H1 (cell line): ENCODE data around the gene NAP1L2. TPM values are rescaled to one million over a fixed set of nuclear protein-coding genes. Genes with fewer than 3 reads are reported as not detected.

ENCODE experiments used
- CTCF ChIA-PET: fragments of 300-600 bp; sonication (Branson Sonifier 250); formaldehyde crosslinking; loops from one replicate; lab custom pipeline; 2021; ENCODE audit not compliant: partially characterized antibody; lab: Charles Lee
- POLR2A ChIA-PET: fragments of 300-600 bp; sonication (Branson Sonifier 250); formaldehyde crosslinking; loops from one replicate; lab custom pipeline; 2021; ENCODE audit warnings: inconsistent platforms; ENCODE audit not compliant: partially characterized antibody; lab: Charles Lee
- DNase-seq, 2 experiments: peaks; one replicate each; pipeline versions ENCODE4 v3.0.0 to v3.0.0-alpha.2; 2010 to 2022; ENCODE audit warnings: low spot score in 2 of 2, low read depth in 1 of 2, mixed read lengths in 1 of 2
- FAIRE-seq: peaks from 2 replicates; lab custom pipeline; 2011; peaks lifted over from hg19 to GRCh38; lab: Jason Lieb, UNC
- H2AFZ ChIP-seq: 2 replicates; pipeline ENCODE4 v1.8.1; 2012; ENCODE audit warnings: low read length, inconsistent platforms
- H2AK5ac ChIP-seq: 2 replicates; pipeline ENCODE4 v1.6.1; 2013; ENCODE audit warnings: low read depth, low read length
- H2BK120ac ChIP-seq: replicated peaks from 2 replicates; pipeline ENCODE3; 2013; ENCODE audit warnings: low read depth, low read length, inconsistent platforms
- H2BK12ac ChIP-seq: 2 replicates; pipeline ENCODE4 v1.6.1; 2013; ENCODE audit warnings: low read depth, low read length
- H2BK15ac ChIP-seq: 2 replicates; pipeline ENCODE4 v1.6.1; 2013; ENCODE audit warnings: low read length
- H2BK20ac ChIP-seq: 2 replicates; pipeline ENCODE4 v1.6.1; 2013; ENCODE audit warnings: low read length
- H2BK5ac ChIP-seq: 2 replicates; pipeline ENCODE4 v1.6.1; 2013; ENCODE audit warnings: low read depth, low read length
- H3K14ac ChIP-seq: 2 replicates; pipeline ENCODE4 v1.6.1; 2013; ENCODE audit warnings: inconsistent platforms; ENCODE audit not compliant: insufficient read length
- H3K18ac ChIP-seq: 2 replicates; pipeline ENCODE4 v1.6.1; 2013; ENCODE audit warnings: low read length; ENCODE audit errors: extremely low read depth
- H3K23ac ChIP-seq: 2 replicates; pipeline ENCODE4 v1.6.1; 2013; ENCODE audit warnings: inconsistent platforms; ENCODE audit not compliant: insufficient read length
- H3K23me2 ChIP-seq: 2 replicates; pipeline ENCODE4 v1.6.1; 2013; ENCODE audit warnings: low read depth, low read length
- H3K27ac ChIP-seq: 2 replicates; pipeline ENCODE4 v1.6.1; 2011; ENCODE audit warnings: low read depth, low read length, inconsistent platforms
- H3K27me3 ChIP-seq, 4 experiments: replicated peaks in 1 of 4; 1 replicate in 1 of 4; 2 replicates in 3 of 4; pipeline versions ENCODE4 v1.6.1 to v1.8.1; 2011 to 2013; ENCODE audit warnings: low read length in 3 of 4, mild to moderate bottlenecking in 3 of 4, inconsistent platforms in 2 of 4, mixed read lengths in 2 of 4, moderate library complexity in 1 of 4; ENCODE audit not compliant: control insufficient read depth in 3 of 4, insufficient read depth in 3 of 4; ENCODE audit errors: extremely low read depth in 1 of 4
- H3K36me3 ChIP-seq, 4 experiments: 2 replicates each; pipeline versions ENCODE4 v1.6.1 to v1.8.1; 2011 to 2013; ENCODE audit warnings: mild to moderate bottlenecking in 4 of 4, low read length in 3 of 4, moderate library complexity in 2 of 4, control low read depth in 1 of 4, inconsistent platforms in 1 of 4; ENCODE audit not compliant: insufficient read depth in 4 of 4, control insufficient read depth in 2 of 4
- H3K4ac ChIP-seq: replicated peaks from 2 replicates; pipeline ENCODE3; 2013; ENCODE audit warnings: low read length, low read depth, mixed read lengths, inconsistent platforms; ENCODE audit not compliant: insufficient read length
- H3K4me1 ChIP-seq, 4 experiments: replicated peaks in 1 of 4; 1 replicate in 1 of 4; 2 replicates in 3 of 4; pipeline versions ENCODE4 v1.6.1 to v1.8.1; 2011 to 2013; ENCODE audit warnings: low read length in 3 of 4, inconsistent platforms in 2 of 4, mixed read lengths in 1 of 4; ENCODE audit not compliant: insufficient read depth in 4 of 4, control insufficient read depth in 3 of 4
- H3K4me2 ChIP-seq, 2 experiments: 2 replicates each; pipeline versions ENCODE4 v1.6.1 to v1.8.1; 2011 to 2013; ENCODE audit warnings: low read depth in 2 of 2, low read length in 2 of 2, control low read depth in 1 of 2, inconsistent platforms in 1 of 2, mild to moderate bottlenecking in 1 of 2; ENCODE audit not compliant: insufficient read depth in 1 of 2
- H3K4me3 ChIP-seq, 4 experiments: fragments of 200-600, 300-600 bp in 1 of 4; sonication (generic), shearing (Covaris generic), sonication (Bioruptor Twin) in 1 of 4; 2 replicates each; pipeline versions ENCODE4 v1.5.1 to v1.8.1; 2011 to 2016; ENCODE audit warnings: low read length in 4 of 4, low read depth in 3 of 4, control low read depth in 2 of 4, inconsistent platforms in 2 of 4, mild to moderate bottlenecking in 2 of 4, mixed read lengths in 1 of 4, moderate library complexity in 1 of 4; ENCODE audit not compliant: insufficient read depth in 2 of 4; ENCODE audit errors: extremely low read depth in 1 of 4
- H3K56ac ChIP-seq: replicated peaks from 2 replicates; pipeline ENCODE3; 2013; ENCODE audit warnings: low read depth, mild to moderate bottlenecking, mixed read lengths, low read length, inconsistent platforms; ENCODE audit not compliant: insufficient read length
- H3K79me1 ChIP-seq: 2 replicates; pipeline ENCODE4 v1.6.1; 2013; ENCODE audit warnings: low read depth, low read length, control low read depth
- H3K79me2 ChIP-seq, 2 experiments: 2 replicates each; pipeline versions ENCODE4 v1.6.1 to v1.8.1; 2012 to 2013; ENCODE audit warnings: low read length in 2 of 2, mild to moderate bottlenecking in 2 of 2, inconsistent platforms in 1 of 2; ENCODE audit not compliant: insufficient read depth in 2 of 2, control insufficient read depth in 1 of 2
- H3K9ac ChIP-seq, 4 experiments: replicated peaks in 1 of 4; 1 replicate in 1 of 4; 2 replicates in 3 of 4; pipeline versions ENCODE4 v1.6.1 to v1.8.1; 2011 to 2013; ENCODE audit warnings: low read depth in 3 of 4, low read length in 3 of 4, control low read depth in 2 of 4, mild to moderate bottlenecking in 2 of 4, moderate library complexity in 2 of 4, inconsistent platforms in 1 of 4; ENCODE audit errors: extremely low read depth in 1 of 4
- H3K9me3 ChIP-seq, 2 experiments: 2 replicates each; pipeline versions ENCODE4 v1.6.1 to v1.8.1; 2012 to 2013; ENCODE audit warnings: mild to moderate bottlenecking in 2 of 2, moderate library complexity in 2 of 2, control low read depth in 1 of 2, inconsistent platforms in 1 of 2, low read depth in 1 of 2, low read length in 1 of 2, mixed read lengths in 1 of 2; ENCODE audit not compliant: insufficient read depth in 2 of 2
- H4K20me1 ChIP-seq, 2 experiments: replicated peaks in 1 of 2; 2 replicates each; pipeline versions ENCODE3 to v1.8.1; 2011 to 2013; ENCODE audit warnings: inconsistent platforms in 2 of 2, low read length in 2 of 2, mild to moderate bottlenecking in 1 of 2; ENCODE audit not compliant: insufficient read depth in 2 of 2, control insufficient read depth in 1 of 2
- H4K5ac ChIP-seq: 2 replicates; pipeline ENCODE4 v1.6.1; 2013; ENCODE audit warnings: low read length, low read depth, mixed read lengths, inconsistent platforms; ENCODE audit not compliant: insufficient read length
- H4K8ac ChIP-seq: 2 replicates; pipeline ENCODE4 v1.8.0; 2013; ENCODE audit warnings: mild to moderate bottlenecking, moderate library complexity, low read length, inconsistent platforms; ENCODE audit not compliant: insufficient read depth; ENCODE audit errors: extremely low read depth
- H4K91ac ChIP-seq: replicated peaks from 2 replicates; pipeline ENCODE3; 2013; ENCODE audit warnings: low read length, mixed read lengths, inconsistent platforms; ENCODE audit not compliant: insufficient read length
- ASH2L ChIP-seq: fragments of 200-600, 300-600 bp; sonication (generic); IDR thresholded peaks from one replicate; pipeline ENCODE4 v1.7.1; 2017; ENCODE audit warnings: low read length
- SRF ChIP-seq: IDR thresholded peaks from 2 replicates; pipeline ENCODE4 v1.6.1; 2011; ENCODE audit warnings: mild to moderate bottlenecking, low read depth, low read length, moderate library complexity
- SUZ12 ChIP-seq: fragments of 200-600 bp; sonication (generic); IDR thresholded peaks from 2 replicates; pipeline ENCODE4 v1.6.1; 2012; ENCODE audit warnings: mild to moderate bottlenecking, inconsistent platforms, low read length, moderate library complexity, mixed read lengths
- WGBS, 2 experiments: shearing (Covaris generic) in 1 of 2; methylation state at CpG; one replicate each; pipeline versions ENCODE4 v1.1.6 to v1.1.7; 2013 to 2015; ENCODE audit warnings: low lambda C conversion rate in 2 of 2, mixed read lengths in 2 of 2, inconsistent platforms in 1 of 2, low coverage in 1 of 2, missing lambda C conversion rate in 1 of 2; ENCODE audit not compliant: insufficient replicate concordance in 2 of 2, insufficient coverage in 1 of 2, insufficient read length in 1 of 2; ENCODE audit errors: extremely low coverage in 1 of 2, missing lambda C conversion rate in 1 of 2; 5-methylcytosine and 5-hydroxymethylcytosine counted together
- polyA plus RNA-seq, 7 experiments: library from polyadenylated mRNA; depleted of rRNA in 3 of 7; stranded (reverse) in 5 of 7; unstranded in 2 of 7; fragments of >200 nt in 5 of 7; fragments of 200-250 nt in 2 of 7; gene quantifications; 1 replicate in 5 of 7; 2 replicates in 1 of 7; 4 replicates in 1 of 7; pipeline versions ENCODE4 v1.2.1 to v1.2.3, GENCODE V29; 2011 to 2013; ENCODE audit warnings: missing spikeins in 2 of 7, mixed read lengths in 2 of 7
- total RNA-seq: library from RNA; stranded (reverse); fragmentation: NEBNext Ultra II Directional; extraction: Animal tissue kit (Norgen Biotek cat#: 25700); gene quantifications from 2 replicates; pipeline ENCODE4 v1.2.1, GENCODE V29; 2021
- TF ChIP-seq, protein P1 (sequence below): IDR thresholded peaks from 2 replicates; pipeline ENCODE4 v1.6.1; 2011; ENCODE audit warnings: low read depth, mild to moderate bottlenecking, low read length; ENCODE audit not compliant: insufficient read depth

The NAP1L2 gene
- total and polyA plus RNA-seq, 2 of the 8 experiments (the other 6 are each of a cell fraction or from before 2014, with no cell fraction given): 4.5 to 15.8 TPM

DNA sequence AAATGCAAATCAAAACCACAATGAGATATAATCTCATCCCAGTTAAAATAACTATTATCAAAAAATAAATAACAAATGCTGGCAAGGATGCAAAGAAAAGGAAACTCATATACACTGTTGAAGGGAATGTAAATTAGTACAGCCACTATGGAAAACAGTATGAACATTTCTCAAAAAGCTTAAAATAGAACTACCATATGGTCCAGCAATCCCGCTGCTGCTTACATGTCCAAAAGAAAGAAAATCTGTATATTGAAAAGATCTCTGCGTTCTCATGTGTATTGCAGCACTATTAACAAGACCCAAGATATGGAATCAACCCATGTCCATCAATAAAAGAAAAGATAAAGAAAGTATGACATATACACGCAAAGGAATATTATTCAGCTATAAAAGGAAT lies 3.0 kb upstream of the NAP1L2 start:
- no peak overlapping the region for H3K27ac ChIP-seq
- H3K4ac ChIP-seq: no peak overlapping the region
- H3K79me2 ChIP-seq: peaks cover 0 to 9% of the 10 kb centered on the region in 2 experiments; a peak in 2 of 4 replicates
- no peaks in the 10 kb centered on the region for H3K79me1 ChIP-seq
- FAIRE-seq (no peak), DNase-seq (no peak)
- H3K18ac ChIP-seq: no peak overlapping the region
- H4K91ac ChIP-seq: no peak overlapping the region
- no peak overlapping the region for H2BK20ac ChIP-seq
- H4K20me1 ChIP-seq: no peaks in the 10 kb centered on the region
- no peak overlapping the region for H3K14ac ChIP-seq
- H3K4me1 ChIP-seq: no peaks in the 10 kb centered on the region
- H2BK12ac ChIP-seq: no peak overlapping the region
- H3K9me3 ChIP-seq: no peaks in the 10 kb centered on the region
- H4K8ac ChIP-seq: no peak overlapping the region
- H4K5ac ChIP-seq: no peak overlapping the region
- H3K27me3 ChIP-seq: no peaks in the 10 kb centered on the region
- no peak overlapping the region for H2BK5ac ChIP-seq
- no peak for TF ChIP-seq SRF
- TF ChIP-seq ASH2L: no peak
- TF ChIP-seq, protein P1, sequence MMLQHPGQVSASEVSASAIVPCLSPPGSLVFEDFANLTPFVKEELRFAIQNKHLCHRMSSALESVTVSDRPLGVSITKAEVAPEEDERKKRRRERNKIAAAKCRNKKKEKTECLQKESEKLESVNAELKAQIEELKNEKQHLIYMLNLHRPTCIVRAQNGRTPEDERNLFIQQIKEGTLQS: no peak
- TF ChIP-seq SUZ12: no peak
- H3K56ac ChIP-seq: no peak overlapping the region
- no peak overlapping the region for H3K23ac ChIP-seq
- CTCF ChIA-PET: no interaction called here
- H2BK15ac ChIP-seq: no peak overlapping the region
- WGBS, 2 experiments: 95% methylated on average over 3 of the region's 3 CpGs; no CpG with 5 or more reads in 1 of the 2 experiments
- no peaks in the 10 kb centered on the region for H3K23me2 ChIP-seq
- no peak overlapping the region for H3K9ac ChIP-seq
- H3K4me3 ChIP-seq: no peak overlapping the region
- H3K4me2 ChIP-seq: no peak overlapping the region
- H3K36me3 ChIP-seq: no peaks in the 10 kb centered on the region
- no peak overlapping the region for H2AK5ac ChIP-seq
- no peak overlapping the region for H2BK120ac ChIP-seq
- POLR2A ChIA-PET: no interaction called here
- H2AFZ ChIP-seq: no peak overlapping the region
